Suppressor macrophage treated with lipopolysaccharide for 4 hours (primary cell): ENCODE results near the gene STK25.
"Not testable (repeated sequence)": the region's sequence is repeated elsewhere in the genome, so short reads cannot be mapped to it uniquely, and the experiment has no call there.

ENCODE experiments used
- DNase-seq: peaks from one replicate; pipeline ENCODE4 v3.0.0-alpha.2; 2020

The STK25 gene

GRCh38 chr2:241539616-241540374, 31.4 kb upstream of the STK25 start:
- DNase-seq = no peak

GRCh38 chr2:241538838-241539615, 30.6 kb upstream of the STK25 start:
- DNase-seq = no peak

GRCh38 chr2:241535871-241536655, 27.7 kb upstream of the STK25 start:
- no peak for DNase-seq

GRCh38 chr2:241534701-241535375, 26.5 kb upstream of the STK25 start:
- DNase-seq = no peak

- no peak for DNase-seq
Observed at GRCh38 chr2:241534293-241534692, 25.9 kb upstream of the STK25 start.

- no peak for DNase-seq
Observed at GRCh38 chr2:241532733-241533601, 24.6 kb upstream of the STK25 start.

- DNase-seq = no peak
Observed at GRCh38 chr2:241532168-241532567, 23.8 kb upstream of the STK25 start.

- DNase-seq = no peak
Observed at GRCh38 chr2:241531161-241531722, 22.9 kb upstream of the STK25 start.

- DNase-seq = no peak
Observed at GRCh38 chr2:241530571-241530970, 22.2 kb upstream of the STK25 start.

GRCh38 chr2:241525818-241526780, 17.7 kb upstream of the STK25 start:
- DNase-seq = not testable (repeated sequence)

- no peak for DNase-seq
Observed at GRCh38 chr2:241522477-241522876, 14.1 kb upstream of the STK25 start.

- DNase-seq = no peak
Observed at GRCh38 chr2:241519669-241520068, 11.3 kb upstream of the STK25 start.

GRCh38 chr2:241517297-241517696, 8.9 kb upstream of the STK25 start:
- DNase-seq = no peak

GRCh38 chr2:241516520-241516965, 8.2 kb upstream of the STK25 start:
- DNase-seq = no peak

- peak; percentile 39 for DNase-seq
Observed at GRCh38 chr2:241514986-241515737, 6.8 kb upstream of the STK25 start.

- DNase-seq = no peak
Observed at GRCh38 chr2:241514553-241514952, 6.2 kb upstream of the STK25 start.

GRCh38 chr2:241511091-241511741, 2.8 kb upstream of the STK25 start:
- DNase-seq = no peak

- no peak for DNase-seq
Observed at GRCh38 chr2:241509155-241509784, 886 bp upstream of the STK25 start.
